ENCODE data around the gene ANKRD34A. TPM values are rescaled to one million over a fixed set of nuclear protein-coding genes. Genes with fewer than 3 reads are reported as not detected.

Gene ANKRD34A
- total and polyA plus RNA-seq, 10 donors = 0.57 to 3.1 (median 1.1) TPM

GRCh38 chr1:145982010-145982723, 17.8 kb upstream of the ANKRD34A start:
- no peak for DNase-seq
- Histone ChIP-seq H3K27ac (peak overlapping the region; percentile 94 to 100 (median 99)), H3K27me3 (replicated peaks in 1 of 7) (no peaks in the 10 kb centered on the region), H3K9me3 (no peaks in the 10 kb centered on the region), H3K36me3 (no peaks in the 10 kb centered on the region), H3K4me1 (peaks cover 78 to 100% (median 98%) of the 10 kb centered on the region in 6 donors), H3K4me3 (no peak overlapping the region)
- WGBS, 5 donors = 67 to 78% (median 72%) methylated on average over 6 of the region's 6 CpGs
- intact Hi-C loops (cut with DNase I; ENCODE audit: low total_unique reads) = no loop called here
- TF ChIP-seq, protein P1, sequence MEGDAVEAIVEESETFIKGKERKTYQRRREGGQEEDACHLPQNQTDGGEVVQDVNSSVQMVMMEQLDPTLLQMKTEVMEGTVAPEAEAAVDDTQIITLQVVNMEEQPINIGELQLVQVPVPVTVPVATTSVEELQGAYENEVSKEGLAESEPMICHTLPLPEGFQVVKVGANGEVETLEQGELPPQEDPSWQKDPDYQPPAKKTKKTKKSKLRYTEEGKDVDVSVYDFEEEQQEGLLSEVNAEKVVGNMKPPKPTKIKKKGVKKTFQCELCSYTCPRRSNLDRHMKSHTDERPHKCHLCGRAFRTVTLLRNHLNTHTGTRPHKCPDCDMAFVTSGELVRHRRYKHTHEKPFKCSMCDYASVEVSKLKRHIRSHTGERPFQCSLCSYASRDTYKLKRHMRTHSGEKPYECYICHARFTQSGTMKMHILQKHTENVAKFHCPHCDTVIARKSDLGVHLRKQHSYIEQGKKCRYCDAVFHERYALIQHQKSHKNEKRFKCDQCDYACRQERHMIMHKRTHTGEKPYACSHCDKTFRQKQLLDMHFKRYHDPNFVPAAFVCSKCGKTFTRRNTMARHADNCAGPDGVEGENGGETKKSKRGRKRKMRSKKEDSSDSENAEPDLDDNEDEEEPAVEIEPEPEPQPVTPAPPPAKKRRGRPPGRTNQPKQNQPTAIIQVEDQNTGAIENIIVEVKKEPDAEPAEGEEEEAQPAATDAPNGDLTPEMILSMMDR (IDR thresholded peaks at IDR 0.05 in 8 of 11, conservative IDR thresholded peaks at IDR 0.05 in 3 of 11) = no peak
- peak in 1 of 3 donors; percentile 11 for TF ChIP-seq POLR2AphosphoS5 (IDR thresholded peaks at IDR 0.05)

GRCh38 chr1:145980457-145980994, 16.2 kb upstream of the ANKRD34A start:
- 64 to 80% (median 75%) methylated on average over 1 of the region's 1 CpG for WGBS, 5 donors
- no peaks in the 10 kb centered on the region for H3K9me3 ChIP-seq
- peak overlapping the region in 4 of 8 donors; percentile 3 to 61 (median 12) for H3K4me3 ChIP-seq
- peaks cover 0 to 5% (median 0%) of the 10 kb centered on the region in 6 donors for H3K36me3 ChIP-seq
- intact Hi-C loops (cut with DNase I; ENCODE audit: low total_unique reads) = no loop called here
- TF ChIP-seq POLR2A (IDR thresholded peaks at IDR 0.05) (no peak), POLR2AphosphoS5 (IDR thresholded peaks at IDR 0.05) (no peak)
- TF ChIP-seq, protein P1 (IDR thresholded peaks at IDR 0.05 in 8 of 11, conservative IDR thresholded peaks at IDR 0.05 in 3 of 11) = no peak
- H3K27ac ChIP-seq = peak overlapping the region; percentile 94 to 100 (median 99)
- H3K4me1 ChIP-seq = peaks cover 74 to 88% (median 87%) of the 10 kb centered on the region in 6 donors
- H3K27me3 ChIP-seq (replicated peaks in 1 of 7) = no peaks in the 10 kb centered on the region
- DNase-seq = no peak

- 16 to 24% (median 21%) methylated on average over 7 of the region's 7 CpGs for WGBS, 5 donors
- Histone ChIP-seq H3K27ac (peak overlapping the region; percentile 94 to 100 (median 99)), H3K27me3 (replicated peaks in 1 of 7) (no peaks in the 10 kb centered on the region), H3K36me3 (peaks cover 0 to 11% (median 0%) of the 10 kb centered on the region in 6 donors), H3K9me3 (no peaks in the 10 kb centered on the region), H3K4me3 (peak overlapping the region in 5 of 8 donors; percentile 2 to 61 (median 10)), H3K4me1 (peaks cover 68 to 82% (median 80%) of the 10 kb centered on the region in 6 donors)
- TF ChIP-seq, protein P1 (IDR thresholded peaks at IDR 0.05 in 8 of 11, conservative IDR thresholded peaks at IDR 0.05 in 3 of 11) = no peak
- peak in 2 of 3 donors; percentile 1 to 65 for TF ChIP-seq POLR2AphosphoS5 (IDR thresholded peaks at IDR 0.05)
- intact Hi-C loops (cut with DNase I; ENCODE audit: low total_unique reads) = loop anchor here (5.0 kb wide), 1 partner anchor 32 kb away; no protein-coding TSS in a partner anchor
- DNase-seq = no peak
Measured at GRCh38 chr1:145979746-145980456, 15.5 kb upstream of the ANKRD34A start.
